A549 (cell line): ENCODE measurements around the gene SCIN.

Experiments
- CBX2 ChIP-seq: fragments of 200-600 bp; sonication (generic); IDR thresholded peaks from 2 replicates; pipeline ENCODE4 v1.6.1; 2016; ENCODE audit warnings: low read depth, mild to moderate bottlenecking, borderline replicate concordance
- CTCF ChIP-seq: fragments of >200 bp; sonication (Bioruptor Twin); formaldehyde crosslinking; IDR thresholded peaks from 3 replicates; pipeline ENCODE4 v1.5.1; 2016
- EP300 ChIP-seq, 2 experiments: fragments of >200 bp; sonication (Bioruptor Twin); formaldehyde crosslinking; IDR thresholded peaks; 2 replicates in 1 of 2; 3 replicates in 1 of 2; pipeline ENCODE4 v1.6.1; 2016 to 2017
- ESRRA ChIP-seq: fragments of 150-350 bp; IDR thresholded peaks from 2 replicates; pipeline ENCODE4 v1.6.1; 2014; ENCODE audit warnings: mild to moderate bottlenecking, low read length, borderline replicate concordance
- KDM1A ChIP-seq: fragments of 200-600 bp; sonication (generic); IDR thresholded peaks from 2 replicates; pipeline ENCODE4 v1.6.1; 2016; ENCODE audit warnings: low read depth, mild to moderate bottlenecking
- MAFK ChIP-seq: fragments of 450-650 bp; IDR thresholded peaks from 2 replicates; pipeline ENCODE4 v1.6.1; 2014; ENCODE audit not compliant: partially characterized antibody
- MAZ ChIP-seq: fragments of 150-350 bp; IDR thresholded peaks from 2 replicates; pipeline ENCODE4 v1.6.1; 2014; ENCODE audit warnings: antibody characterized with exemption, low read depth, low read length, borderline replicate concordance
- POLR2A ChIP-seq: IDR thresholded peaks from 2 replicates; pipeline ENCODE4 v1.6.1; 2012; ENCODE audit warnings: mild to moderate bottlenecking, low read length
- RAD21 ChIP-seq, 2 experiments: fragments of >200 bp in 1 of 2; sonication (Bioruptor Twin) in 1 of 2; formaldehyde crosslinking in 1 of 2; IDR thresholded peaks in 1 of 2; conservative IDR thresholded peaks in 1 of 2; 2 replicates in 1 of 2; 3 replicates in 1 of 2; pipeline ENCODE4 v1.6.1; 2012 to 2018; ENCODE audit warnings: inconsistent platforms in 1 of 2
- RCOR1 ChIP-seq: fragments of 150-350 bp; IDR thresholded peaks from 2 replicates; pipeline ENCODE4 v1.6.1; 2014; ENCODE audit warnings: antibody characterized with exemption, low read length, low read depth
- REST ChIP-seq: fragments of 200-600 bp; sonication (generic); IDR thresholded peaks from 2 replicates; pipeline ENCODE4 v1.6.1; 2016; ENCODE audit warnings: antibody characterized with exemption, mild to moderate bottlenecking, moderate library complexity
- TFCP2L1 ChIP-seq: fragments of 250-450 bp; sonication (Bioruptor Pico); IDR thresholded peaks from 2 replicates; pipeline ENCODE4 v1.5.0; 2021; ENCODE audit warnings: mild to moderate bottlenecking

DNA sequence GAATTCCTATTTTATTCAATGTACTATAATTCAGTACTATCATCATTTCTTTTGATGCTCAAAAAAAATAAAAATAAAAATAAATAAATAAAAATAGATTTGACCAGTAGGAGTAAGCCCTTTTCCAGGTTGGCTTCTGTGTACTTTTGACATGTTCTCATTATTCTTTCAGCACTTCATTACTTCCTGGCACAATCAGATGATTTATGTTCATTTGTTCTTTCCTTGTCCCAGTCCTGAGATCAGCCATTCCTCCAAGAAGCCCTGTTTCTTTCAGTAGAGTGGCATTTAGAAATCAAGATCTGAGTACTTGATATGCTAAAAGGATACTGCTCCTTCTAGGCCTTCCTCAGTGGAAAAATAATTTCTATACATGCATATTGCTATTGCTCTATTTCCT, 137.8 kb downstream of the SCIN start:
- no peak for TF ChIP-seq CTCF
- TF ChIP-seq REST: no peak
- no peak for TF ChIP-seq CBX2
- TF ChIP-seq EP300 (IDR thresholded peaks at IDR 0.05): no peak
- TF ChIP-seq POLR2A: no peak
- TF ChIP-seq MAZ: no peak
- TF ChIP-seq TFCP2L1 (CRISPR knock-in tag): no peak
- no peak for TF ChIP-seq RCOR1
- TF ChIP-seq RAD21 (conservative IDR thresholded peaks at IDR 0.05 in 1 of 2, IDR thresholded peaks at IDR 0.05 in 1 of 2): no peak
- no peak for TF ChIP-seq ESRRA
- no peak for TF ChIP-seq MAFK
- TF ChIP-seq KDM1A: no peak
